ENCODE measurements around the gene SNTG2.

DNA sequence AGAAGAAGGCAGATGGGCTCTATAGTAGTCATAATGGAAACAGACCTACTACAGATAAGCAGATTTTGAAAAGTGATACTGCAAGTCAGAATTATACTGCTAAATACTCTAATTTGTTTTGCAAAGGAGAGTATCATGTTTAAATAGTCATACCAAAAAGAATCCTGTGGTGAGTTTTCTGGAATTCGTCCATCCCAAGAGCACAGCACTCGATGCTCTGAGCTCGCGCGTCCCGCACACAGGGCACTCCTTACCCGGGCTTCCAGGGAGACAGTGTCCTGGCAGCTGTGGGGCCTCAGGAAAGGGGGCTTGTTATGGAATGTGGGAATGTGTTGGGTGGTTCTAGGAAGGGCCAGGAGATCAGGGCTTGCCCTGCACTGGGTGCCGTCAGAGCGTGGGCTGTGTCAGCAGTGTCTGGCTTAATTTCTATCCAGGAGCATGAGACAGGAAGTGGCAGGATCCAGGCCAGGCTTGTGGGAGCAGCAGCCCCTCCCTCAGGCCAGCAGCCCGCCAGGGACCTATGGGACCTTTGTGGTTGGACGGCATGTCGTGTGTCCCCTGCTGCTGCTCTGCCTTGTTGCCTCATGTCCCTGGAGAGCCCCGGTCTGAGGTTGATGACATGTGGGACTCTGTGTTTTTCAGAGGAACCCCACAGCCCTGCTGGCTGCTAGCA is 269.4 kb downstream of the SNTG2 start:
- TF ChIP-seq CTCF (IDR thresholded peaks at IDR 0.05), result no peak
- TF ChIP-seq POLR2A (IDR thresholded peaks at IDR 0.05), result no peak

All from heart left ventricle (tissue), 13 donors.